ENCODE measurements around the gene IER3.
"Not testable (repeated sequence)": the region's sequence is repeated elsewhere in the genome, so short reads cannot be mapped to it uniquely, and the experiment has no call there.

IER3 gene

GRCh38 chr6:30767944-30768301 is 23.6 kb upstream of the IER3 start:
- ChIA-PET POLR2A (interaction anchor here (0.7 to 2.5 kb wide), 2 partner anchors 25 to 46 kb away, joined by 3 to 46 read pairs; partner anchors contain the start of genes FLOT1 and IER3), CTCF (interaction anchor here (0.7 to 1.6 kb wide), 2 partner anchors 12 to 52 kb away, joined by 3 to 5 read pairs; no protein-coding TSS in a partner anchor)
- no peak for TF ChIP-seq CTCF (IDR thresholded peaks at IDR 0.05; ENCODE audit: insufficient read depth, low read length, missing control alignments)
- no peak overlapping the region for H3K4me3 ChIP-seq (ENCODE audit: low read depth, low read length)
- DNase-seq (ENCODE audit: low read depth, low spot score): no peak

DNA sequence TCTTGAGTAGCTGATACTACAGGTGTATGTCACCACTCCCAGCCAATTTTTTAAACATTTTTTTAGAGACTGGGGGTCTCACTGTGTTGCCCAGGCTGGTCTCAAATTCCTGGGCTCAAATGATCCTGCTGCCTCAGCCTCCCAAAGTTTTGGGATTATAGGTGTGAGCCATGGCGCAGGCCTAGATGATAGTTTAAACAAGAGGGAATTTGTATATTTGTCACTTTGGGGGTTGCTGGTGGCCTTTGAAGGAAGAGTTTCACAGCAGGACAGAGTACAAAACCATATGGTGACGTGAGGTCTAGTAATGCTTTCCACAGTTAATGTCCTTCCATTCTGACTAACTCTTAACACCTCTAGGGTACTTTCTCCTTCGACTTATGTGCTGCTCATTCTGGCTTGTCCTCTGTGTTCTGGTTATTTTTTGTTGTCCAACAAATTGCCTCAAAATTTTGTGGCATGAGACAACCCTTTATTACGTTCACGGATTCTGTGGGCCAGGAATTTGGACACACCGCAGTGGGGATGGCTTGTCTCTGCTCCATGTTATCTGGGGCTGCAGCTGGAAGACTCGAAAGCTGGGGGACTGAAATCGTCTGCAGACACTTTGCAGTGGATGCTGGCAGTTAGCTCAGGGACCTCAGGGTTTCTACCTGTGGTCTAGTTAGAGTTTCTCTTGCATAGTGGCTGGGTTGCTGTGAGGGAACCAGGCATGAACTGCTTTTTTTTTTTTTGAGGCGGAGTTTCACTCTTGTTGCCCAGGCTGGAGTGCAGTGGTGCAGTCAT is 23.0 kb upstream of the IER3 start:
- CTCF ChIA-PET: interaction anchor here (0.7 to 1.8 kb wide), 4 partner anchors 11 to 53 kb away, joined by 3 to 6 read pairs (median 4); no protein-coding TSS in a partner anchor
- DNase-seq (ENCODE audit: low read depth, low spot score): no peak
- no peak overlapping the region for H3K4me3 ChIP-seq (ENCODE audit: low read depth, low read length)
- TF ChIP-seq CTCF (IDR thresholded peaks at IDR 0.05; ENCODE audit: insufficient read depth, low read length, missing control alignments): no peak
- POLR2A ChIA-PET: interaction anchor here (0.5 to 0.7 kb wide), 2 partner anchors 46 to 94 kb away, joined by 3 read pairs; no protein-coding TSS in a partner anchor

DNA sequence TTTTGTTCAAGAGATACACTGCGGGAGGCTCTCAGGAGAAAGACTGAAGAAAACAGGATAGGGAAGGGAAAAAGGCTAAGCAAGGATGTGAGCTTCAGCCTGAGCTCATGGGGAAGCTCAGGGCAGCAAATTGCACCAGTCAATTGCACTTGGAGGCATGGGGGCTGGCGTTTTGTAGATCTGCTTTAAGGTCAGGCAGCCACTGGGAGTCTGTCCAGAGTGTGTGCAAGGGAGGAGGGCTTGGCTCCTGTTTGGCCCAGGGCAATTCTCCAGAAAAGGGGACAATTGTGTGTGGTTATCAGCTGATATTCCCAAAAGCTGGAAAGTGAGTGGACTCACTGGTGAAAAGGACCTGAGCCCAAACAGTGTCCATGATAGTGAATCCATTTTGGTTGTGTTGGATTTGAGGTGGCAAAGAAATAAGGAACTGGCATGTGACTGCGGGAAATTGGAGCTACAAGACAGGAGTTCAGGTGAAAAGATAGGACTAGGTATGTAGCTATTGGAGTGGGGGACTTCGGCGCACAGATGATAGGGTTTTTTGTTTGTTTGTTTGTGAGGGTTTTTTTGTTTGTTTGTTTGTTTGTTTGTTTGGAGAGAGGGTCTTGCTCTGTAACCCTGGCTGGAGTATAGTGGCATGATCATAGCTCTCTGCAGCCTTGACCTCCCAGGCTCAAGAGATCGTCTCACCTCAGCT is 22.3 kb upstream of the IER3 start:
- no peak for DNase-seq (ENCODE audit: low read depth, low spot score)
- H3K4me3 ChIP-seq (ENCODE audit: low read depth, low read length): no peak overlapping the region
- CTCF ChIA-PET: interaction anchor here (0.6 to 1.8 kb wide), 5 partner anchors 10 to 55 kb away, joined by 3 to 6 read pairs (median 3); no protein-coding TSS in a partner anchor
- POLR2A ChIA-PET: no interaction called here
- no peak for TF ChIP-seq CTCF (IDR thresholded peaks at IDR 0.05; ENCODE audit: insufficient read depth, low read length, missing control alignments)

- DNase-seq (ENCODE audit: low read depth, low spot score); H3K4me3 ChIP-seq (ENCODE audit: low read depth, low read length): not testable (repeated sequence)
- POLR2A ChIA-PET: interaction anchor here (0.9 kb wide), 1 partner anchor 13 kb away, joined by 3 read pairs; no protein-coding TSS in a partner anchor
- CTCF ChIA-PET: interaction anchor here (1.6 to 1.9 kb wide), 3 partner anchors 13 to 18 kb away, joined by 3 to 7 read pairs (median 6); no protein-coding TSS in a partner anchor
Observed at GRCh38 chr6:30765495-30765894, 21.1 kb upstream of the IER3 start.

GRCh38 chr6:30764490-30765043 is 20.2 kb upstream of the IER3 start:
- ChIA-PET CTCF (interaction anchor here (0.8 to 1.9 kb wide), 4 partner anchors 8 to 149 kb away, joined by 3 to 7 read pairs (median 4); partner anchors contain the start of gene VARS2), POLR2A (interaction anchor here (1.1 to 2.0 kb wide), 4 partner anchors 13 to 117 kb away, joined by 3 to 11 read pairs (median 9); partner anchors contain the start of genes FLOT1 and IER3)
- DNase-seq (ENCODE audit: low read depth, low spot score); H3K4me3 ChIP-seq (ENCODE audit: low read depth, low read length): not testable (repeated sequence)

GRCh38 chr6:30763618-30764489 is 19.5 kb upstream of the IER3 start:
- POLR2A ChIA-PET: interaction anchor here (1.1 to 2.0 kb wide), 4 partner anchors 12 to 118 kb away, joined by 3 to 11 read pairs (median 9); partner anchors contain the start of genes FLOT1 and IER3
- TF ChIP-seq CTCF (IDR thresholded peaks at IDR 0.05; ENCODE audit: insufficient read depth, low read length, missing control alignments): peak; percentile 23
- CTCF ChIA-PET: interaction anchor here (0.6 to 1.9 kb wide), 6 partner anchors 8 to 150 kb away, joined by 3 to 7 read pairs (median 4); partner anchors contain the start of gene VARS2
- H3K4me3 ChIP-seq (ENCODE audit: low read depth, low read length): no peak overlapping the region
- no peak for DNase-seq (ENCODE audit: low read depth, low spot score)

Data from AG04449 (cell line).